ENCODE results near the gene DCUN1D2.

DCUN1D2 gene

GRCh38 chr13:113519556-113519955 lies 29.0 kb upstream of the DCUN1D2 start:
- no peak for DNase-seq (ENCODE audit: low read depth)

- DNase-seq (ENCODE audit: low read depth) = no peak
Measured at GRCh38 chr13:113518076-113518803, 27.7 kb upstream of the DCUN1D2 start.

GRCh38 chr13:113514847-113515246 lies 24.3 kb upstream of the DCUN1D2 start:
- DNase-seq (ENCODE audit: low read depth) = no peak

GRCh38 chr13:113513761-113514160 lies 23.2 kb upstream of the DCUN1D2 start:
- DNase-seq (ENCODE audit: low read depth) = no peak

GRCh38 chr13:113511361-113511760 lies 20.9 kb upstream of the DCUN1D2 start:
- DNase-seq (ENCODE audit: low read depth) = no peak

GRCh38 chr13:113510871-113511270 lies 20.4 kb upstream of the DCUN1D2 start:
- DNase-seq (ENCODE audit: low read depth) = no peak

GRCh38 chr13:113509989-113510388 lies 19.5 kb upstream of the DCUN1D2 start:
- DNase-seq (ENCODE audit: low read depth) = no peak

- DNase-seq (ENCODE audit: low read depth) = no peak
Measured at GRCh38 chr13:113508521-113509254, 18.2 kb upstream of the DCUN1D2 start.

- DNase-seq (ENCODE audit: low read depth) = no peak
Measured at GRCh38 chr13:113507505-113508345, 17.2 kb upstream of the DCUN1D2 start.

GRCh38 chr13:113506871-113507388 lies 16.4 kb upstream of the DCUN1D2 start:
- DNase-seq (ENCODE audit: low read depth) = no peak

GRCh38 chr13:113506025-113506685 lies 15.6 kb upstream of the DCUN1D2 start:
- peak; percentile 54 for DNase-seq (ENCODE audit: low read depth)

- DNase-seq (ENCODE audit: low read depth) = no peak
Measured at GRCh38 chr13:113502686-113503085, 12.2 kb upstream of the DCUN1D2 start.

GRCh38 chr13:113500530-113501265 lies 10.2 kb upstream of the DCUN1D2 start:
- DNase-seq (ENCODE audit: low read depth) = no peak

- DNase-seq (ENCODE audit: low read depth) = no peak
Measured at GRCh38 chr13:113499936-113500335, 9.4 kb upstream of the DCUN1D2 start.

- DNase-seq (ENCODE audit: low read depth) = no peak
Measured at GRCh38 chr13:113498905-113499304, 8.4 kb upstream of the DCUN1D2 start.

- no peak for DNase-seq (ENCODE audit: low read depth)
Measured at GRCh38 chr13:113497217-113497616, 6.7 kb upstream of the DCUN1D2 start.

- DNase-seq (ENCODE audit: low read depth) = no peak
Measured at GRCh38 chr13:113495494-113496210, 5.1 kb upstream of the DCUN1D2 start.

GRCh38 chr13:113493315-113493951 lies 2.9 kb upstream of the DCUN1D2 start:
- DNase-seq (ENCODE audit: low read depth) = no peak

- no peak for DNase-seq (ENCODE audit: low read depth)
Measured at GRCh38 chr13:113491982-113492381, 1.5 kb upstream of the DCUN1D2 start.

- DNase-seq (ENCODE audit: low read depth) = no peak
Measured at GRCh38 chr13:113491418-113491883, 940 bp upstream of the DCUN1D2 start.

Measured in CMK (cell line).